GM21786 (cell line): ENCODE data around the gene NDUFS8.

Source experiments
- ATAC-seq: cut with Tn5 transposase; IDR thresholded peaks from one replicate; pipeline ENCODE4 v1.9.1; 2021; ENCODE audit not compliant: unreplicated experiment

NDUFS8 gene

DNA sequence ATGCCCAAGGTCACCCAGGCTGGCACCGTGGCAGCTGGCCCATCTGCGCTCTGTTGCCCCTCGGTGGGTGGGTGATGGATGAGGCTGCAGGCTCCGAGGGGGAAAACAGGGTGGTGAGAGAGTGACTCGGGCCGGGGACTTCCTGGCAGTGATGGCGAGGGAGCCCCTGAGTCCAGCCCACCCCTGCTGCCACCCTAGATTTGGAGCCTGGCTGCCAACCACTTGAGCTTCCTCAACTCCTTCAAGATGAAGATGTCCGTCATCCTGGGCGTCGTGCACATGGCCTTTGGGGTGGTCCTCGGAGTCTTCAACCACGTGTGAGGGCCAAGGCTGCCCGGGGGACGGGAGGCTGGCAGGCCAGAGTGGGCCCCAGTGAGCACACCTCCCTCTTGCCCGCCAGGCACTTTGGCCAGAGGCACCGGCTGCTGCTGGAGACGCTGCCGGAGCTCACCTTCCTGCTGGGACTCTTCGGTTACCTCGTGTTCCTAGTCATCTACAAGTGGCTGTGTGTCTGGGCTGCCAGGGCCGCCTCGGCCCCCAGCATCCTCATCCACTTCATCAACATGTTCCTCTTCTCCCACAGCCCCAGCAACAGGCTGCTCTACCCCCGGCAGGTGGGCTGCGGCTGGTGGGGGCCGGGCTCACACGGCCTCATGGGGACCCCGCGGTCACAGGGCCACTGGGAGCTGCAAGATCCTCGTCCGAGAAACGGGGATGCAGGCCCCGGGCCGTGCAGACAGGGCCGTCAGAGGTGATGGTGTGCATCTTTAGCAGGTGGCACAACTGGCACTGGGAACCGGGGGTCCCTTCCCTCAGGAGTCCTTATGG lies 18.4 kb downstream of the NDUFS8 start:
- no peak for ATAC-seq

GRCh38 chr11:68049509-68050370 lies 19.3 kb downstream of the NDUFS8 start:
- ATAC-seq = no peak

DNA sequence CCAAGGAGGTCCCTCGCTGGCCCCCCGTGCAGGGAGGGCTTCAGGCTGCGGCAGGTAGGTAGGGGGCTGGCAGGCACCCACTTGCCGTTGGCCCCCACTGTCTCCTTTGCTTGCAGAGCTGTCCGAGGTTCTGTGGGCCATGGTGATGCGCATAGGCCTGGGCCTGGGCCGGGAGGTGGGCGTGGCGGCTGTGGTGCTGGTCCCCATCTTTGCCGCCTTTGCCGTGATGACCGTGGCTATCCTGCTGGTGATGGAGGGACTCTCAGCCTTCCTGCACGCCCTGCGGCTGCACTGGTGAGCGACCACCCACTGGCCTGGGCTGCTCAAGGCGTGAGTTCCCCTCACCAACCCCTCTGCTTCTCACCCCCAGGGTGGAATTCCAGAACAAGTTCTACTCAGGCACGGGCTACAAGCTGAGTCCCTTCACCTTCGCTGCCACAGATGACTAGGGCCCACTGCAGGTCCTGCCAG lies 19.9 kb downstream of the NDUFS8 start:
- ATAC-seq = no peak

- no peak for ATAC-seq
Observed at GRCh38 chr11:68051191-68052136, 21.0 kb downstream of the NDUFS8 start.

GRCh38 chr11:68052137-68052873 lies 21.8 kb downstream of the NDUFS8 start:
- no peak for ATAC-seq

- no peak for ATAC-seq
Observed at GRCh38 chr11:68053117-68053516, 22.6 kb downstream of the NDUFS8 start.

- no peak for ATAC-seq
Observed at GRCh38 chr11:68053981-68054812, 23.7 kb downstream of the NDUFS8 start.

DNA sequence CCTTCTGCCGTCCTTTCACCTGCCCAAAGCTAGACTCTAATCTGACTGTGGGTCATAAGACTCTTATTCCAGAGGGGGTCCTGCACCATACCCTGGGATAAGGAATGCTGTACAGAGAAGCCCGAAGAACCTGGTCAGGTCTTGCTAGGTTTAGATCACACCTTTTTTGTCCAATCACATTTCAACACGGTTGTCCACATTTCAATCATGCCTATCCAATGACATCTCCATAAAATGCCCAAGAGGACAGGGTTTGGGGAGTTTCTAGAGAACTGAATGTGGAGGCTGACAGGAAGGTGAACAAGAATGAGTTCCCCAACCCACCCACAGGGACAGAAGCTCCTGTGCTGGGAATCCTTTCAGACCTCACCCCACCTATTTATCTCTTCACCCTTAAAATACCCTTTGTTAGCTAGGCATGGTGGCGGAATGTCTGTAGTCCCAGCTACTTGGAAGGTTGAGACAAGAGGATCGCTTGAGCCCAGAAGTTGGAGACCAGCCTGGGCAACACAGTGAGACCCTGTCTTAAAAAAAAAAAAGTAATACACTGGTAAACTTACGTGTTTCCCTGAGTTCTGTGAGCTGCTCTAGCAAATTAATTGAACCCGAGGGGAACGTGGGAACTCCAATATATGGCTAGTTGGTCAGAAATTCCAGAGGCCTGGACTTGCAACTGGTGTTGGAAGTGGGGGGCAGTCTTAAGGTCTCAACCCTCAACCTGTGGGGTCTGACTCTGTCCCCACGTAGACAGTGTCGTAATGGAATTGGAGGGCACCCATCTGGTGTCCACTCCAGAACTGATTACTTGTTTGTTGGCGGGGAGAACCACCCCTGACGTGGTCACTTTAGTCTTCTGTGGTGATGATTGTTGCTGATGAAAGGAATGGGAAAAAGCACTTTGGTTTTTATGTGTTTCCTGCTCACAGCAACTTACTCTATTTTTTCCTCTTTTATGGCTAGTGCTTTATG lies 26.1 kb downstream of the NDUFS8 start:
- ATAC-seq = no peak

DNA sequence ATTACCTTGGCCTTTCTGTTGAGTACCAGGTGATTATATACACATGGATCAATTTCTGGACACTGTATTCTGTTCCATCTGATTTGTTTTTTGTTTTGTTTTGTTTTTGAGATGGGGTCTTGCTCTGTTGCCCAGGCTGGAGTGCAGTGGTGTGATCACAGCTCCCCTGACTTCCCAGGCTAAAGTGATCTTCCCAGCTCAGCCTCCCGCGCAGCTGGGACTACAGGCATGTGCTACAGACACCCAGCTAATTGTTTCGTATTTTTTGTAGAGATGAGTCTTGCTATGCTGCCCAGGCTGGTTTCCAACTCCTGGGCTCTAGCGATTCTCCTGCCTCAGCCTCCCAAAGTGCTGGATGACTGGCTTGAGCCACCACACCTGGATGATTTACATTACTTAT lies 27.3 kb downstream of the NDUFS8 start:
- ATAC-seq = no peak

DNA sequence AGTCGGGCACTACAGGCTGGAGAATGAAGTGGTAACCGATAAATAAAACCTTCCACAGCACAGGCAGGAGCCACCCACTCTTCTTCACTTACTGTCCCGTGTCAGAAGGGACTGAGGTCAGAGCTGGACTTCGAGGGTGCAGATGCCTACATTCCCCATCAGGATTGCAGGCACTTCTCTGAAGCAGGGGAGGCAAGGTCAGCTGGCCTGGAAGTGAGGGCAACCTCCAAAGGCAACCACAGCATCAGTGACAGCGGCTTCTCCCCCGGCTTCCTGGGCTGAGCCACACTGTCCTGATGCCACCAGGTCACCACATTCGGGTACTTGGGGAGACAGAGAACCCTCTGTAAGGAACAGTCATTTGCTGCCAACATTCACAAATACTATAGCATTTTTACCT lies 31.0 kb downstream of the NDUFS8 start:
- no peak for ATAC-seq

GRCh38 chr11:68064926-68065325 lies 34.4 kb downstream of the NDUFS8 start:
- ATAC-seq = no peak

DNA sequence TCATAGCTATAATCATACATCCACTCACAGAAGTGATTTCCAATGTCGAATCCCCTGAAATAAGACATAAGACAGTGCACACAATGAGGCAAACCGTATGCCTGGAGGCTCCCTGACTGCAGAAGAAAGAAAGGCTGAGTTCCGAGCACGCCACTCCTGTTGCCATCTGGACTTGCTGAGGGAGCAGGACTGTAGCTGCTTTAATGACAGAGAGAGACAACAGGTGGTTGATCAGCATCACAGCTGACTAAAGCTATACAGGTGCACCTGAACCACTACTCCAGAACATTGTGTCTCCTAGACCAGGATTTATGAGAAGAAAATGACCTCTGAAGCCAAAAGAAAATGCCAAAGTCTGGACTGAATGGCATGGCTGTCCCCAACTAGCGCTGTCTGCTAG lies 35.4 kb downstream of the NDUFS8 start:
- ATAC-seq = no peak

- no peak for ATAC-seq
Observed at GRCh38 chr11:68066742-68067141, 36.3 kb downstream of the NDUFS8 start.

GRCh38 chr11:68067991-68068390 lies 37.5 kb downstream of the NDUFS8 start:
- no peak for ATAC-seq

DNA sequence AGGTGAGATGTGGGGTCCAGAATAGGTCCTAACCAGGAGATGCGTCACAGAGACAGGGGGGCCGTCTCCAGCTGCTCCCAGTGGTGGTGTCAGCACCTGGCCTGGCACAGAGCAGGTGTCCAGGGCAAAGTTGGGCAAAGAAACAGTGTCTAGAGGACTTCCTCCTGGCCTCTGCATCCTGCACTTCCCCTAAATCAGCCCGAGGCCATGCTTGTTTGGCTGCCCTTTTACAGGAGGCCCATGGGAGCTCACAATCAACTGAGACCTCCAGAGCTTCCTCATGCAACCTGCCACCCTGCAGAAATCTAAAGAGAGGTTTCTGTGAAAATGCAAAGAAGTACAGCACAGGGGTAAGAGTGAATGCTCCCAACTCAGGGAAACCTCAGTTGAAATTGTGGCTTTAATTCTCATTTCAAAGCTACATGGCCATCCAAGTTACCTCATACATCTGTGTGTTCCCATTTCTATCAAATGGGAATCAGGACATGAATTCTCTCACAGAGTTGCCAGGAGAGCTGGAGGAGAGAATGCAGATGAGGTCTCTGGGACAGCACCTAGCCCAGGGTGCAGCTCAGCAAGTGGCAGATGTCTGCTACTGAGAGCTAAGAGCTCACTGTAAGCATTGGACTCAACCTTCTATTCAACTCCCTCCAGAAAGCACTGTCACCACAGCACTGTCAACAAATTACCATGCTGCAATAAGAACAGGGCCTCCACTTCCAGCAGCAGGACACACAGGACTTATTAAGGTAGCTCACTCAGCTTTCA lies 41.0 kb downstream of the NDUFS8 start:
- ATAC-seq = no peak

GRCh38 chr11:68074584-68075352 lies 44.3 kb downstream of the NDUFS8 start:
- no peak for ATAC-seq
